OCI-LY1 (cell line): Measurements from ENCODE around the gene C13orf46.

ENCODE experiments used
- H2AFZ ChIP-seq: fragments of 200-600 bp; sonication (generic), shearing (Covaris generic); 2 replicates; pipeline ENCODE4 v1.6.0; 2014; ENCODE audit warnings: antibody characterized with exemption, mild to moderate bottlenecking, low read length
- H3F3A ChIP-seq: fragments of 200-600 bp; sonication (generic), shearing (Covaris generic); 2 replicates; pipeline ENCODE4 v1.6.0; 2014; ENCODE audit warnings: mild to moderate bottlenecking, antibody characterized with exemption, low read length, moderate library complexity; ENCODE audit not compliant: insufficient read depth
- H3K27ac ChIP-seq: fragments of 200-600 bp; sonication (generic); 2 replicates; pipeline ENCODE4 v1.5.1; 2014; ENCODE audit warnings: low read length, mixed run types, mild to moderate bottlenecking, low read depth; ENCODE audit not compliant: poor library complexity, severe bottlenecking
- H3K27me3 ChIP-seq: fragments of 200-600 bp; sonication (generic); 2 replicates; pipeline ENCODE4 v1.6.0; 2014; ENCODE audit warnings: antibody characterized with exemption, mild to moderate bottlenecking, low read length, moderate library complexity; ENCODE audit not compliant: insufficient read depth
- H3K36me3 ChIP-seq: fragments of 200-600 bp; sonication (generic); 2 replicates; pipeline ENCODE4 v1.6.1; 2014; ENCODE audit warnings: mild to moderate bottlenecking, antibody characterized with exemption, low read length, moderate library complexity, mixed read lengths; ENCODE audit not compliant: insufficient read depth
- H3K4me1 ChIP-seq: fragments of 200-600 bp; sonication (generic); 2 replicates; pipeline ENCODE4 v1.5.1; 2014; ENCODE audit warnings: mild to moderate bottlenecking, low read length, moderate library complexity; ENCODE audit not compliant: insufficient read depth, severe bottlenecking
- H3K4me2 ChIP-seq: fragments of 200-600 bp; sonication (generic), shearing (Covaris generic); 2 replicates; pipeline ENCODE4 v1.6.1; 2014; ENCODE audit warnings: low read length
- H3K4me3 ChIP-seq: fragments of 200-600 bp; sonication (generic); 2 replicates; pipeline ENCODE4 v1.5.1; 2014; ENCODE audit warnings: low read length, low read depth, mild to moderate bottlenecking, mixed read lengths; ENCODE audit not compliant: poor library complexity, severe bottlenecking
- H3K79me2 ChIP-seq: fragments of 200-600 bp; shearing (Covaris generic); 2 replicates; pipeline ENCODE4 v1.6.1; 2016; ENCODE audit warnings: mixed run types, low read length, mixed read lengths; ENCODE audit not compliant: insufficient read depth
- H3K9ac ChIP-seq: fragments of 200-600 bp; sonication (generic), shearing (Covaris generic); 2 replicates; pipeline ENCODE4 v1.6.1; 2014; ENCODE audit warnings: mild to moderate bottlenecking, low read length, mixed read lengths
- H3K9me2 ChIP-seq: fragments of 200-600 bp; sonication (generic), shearing (Covaris generic); 2 replicates; pipeline ENCODE4 v1.6.1; 2014; ENCODE audit warnings: low read depth, mild to moderate bottlenecking, low read length, mixed read lengths
- H3K9me3 ChIP-seq: fragments of 200-600 bp; shearing (Covaris generic); 2 replicates; pipeline ENCODE4 v1.6.1; 2014; ENCODE audit warnings: low read length, mixed read lengths
- H4K20me1 ChIP-seq: fragments of 200-600 bp; sonication (generic), shearing (Covaris generic); 2 replicates; pipeline ENCODE4 v1.6.0; 2016; ENCODE audit warnings: mild to moderate bottlenecking, low read length; ENCODE audit not compliant: insufficient read depth
- EZH2 ChIP-seq: fragments of 200-600 bp; sonication (generic), shearing (Covaris generic); IDR thresholded peaks from 2 replicates; pipeline ENCODE4 v1.8.0; 2017; ENCODE audit warnings: borderline replicate concordance, mixed run types, mild to moderate bottlenecking, antibody characterized with exemption, low read length, moderate library complexity, mixed read lengths
- TF ChIP-seq, protein P1 (sequence below): fragments of 200-600 bp; sonication (generic), shearing (Covaris generic); IDR thresholded peaks from 2 replicates; pipeline ENCODE4 v1.5.1; 2017; ENCODE audit warnings: mild to moderate bottlenecking, antibody characterized with exemption, low read length, moderate library complexity, mixed read lengths

The C13orf46 gene

DNA sequence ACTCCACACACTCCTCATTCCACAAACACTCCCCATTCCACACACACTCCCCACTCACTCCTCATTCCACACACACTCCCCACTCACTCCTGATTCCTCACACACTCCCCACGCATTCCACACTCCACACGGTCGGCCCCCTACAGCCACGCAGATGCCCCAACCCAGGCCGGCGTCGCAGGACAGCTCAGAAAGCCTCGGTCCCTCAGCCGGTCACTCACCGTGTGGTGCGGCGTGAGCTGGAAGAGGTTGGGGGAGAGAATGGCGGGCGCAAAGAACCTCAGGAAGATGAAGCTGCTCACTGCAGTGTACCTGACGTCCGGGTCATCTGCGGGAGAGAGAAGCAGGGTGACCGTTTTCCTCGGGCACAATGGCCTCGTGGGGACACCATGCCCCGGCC is 39.0 kb upstream of the C13orf46 start:
- Histone ChIP-seq H4K20me1 (no peaks in the 10 kb centered on the region), H3K79me2 (no peaks in the 10 kb centered on the region), H3K4me2 (no peak overlapping the region), H3K4me3 (no peak overlapping the region), H3F3A (peaks cover 4% of the 10 kb centered on the region; the same call in 1 of the 2 replicates), H3K9me3 (no peaks in the 10 kb centered on the region), H3K9me2 (no peaks in the 10 kb centered on the region), H3K27ac (no peak overlapping the region), H3K9ac (no peak overlapping the region), H3K27me3 (no peaks in the 10 kb centered on the region), H3K4me1 (no peaks in the 10 kb centered on the region), H3K36me3 (peaks cover 80% of the 10 kb centered on the region), H2AFZ (no peak overlapping the region)
- TF ChIP-seq, protein P1, sequence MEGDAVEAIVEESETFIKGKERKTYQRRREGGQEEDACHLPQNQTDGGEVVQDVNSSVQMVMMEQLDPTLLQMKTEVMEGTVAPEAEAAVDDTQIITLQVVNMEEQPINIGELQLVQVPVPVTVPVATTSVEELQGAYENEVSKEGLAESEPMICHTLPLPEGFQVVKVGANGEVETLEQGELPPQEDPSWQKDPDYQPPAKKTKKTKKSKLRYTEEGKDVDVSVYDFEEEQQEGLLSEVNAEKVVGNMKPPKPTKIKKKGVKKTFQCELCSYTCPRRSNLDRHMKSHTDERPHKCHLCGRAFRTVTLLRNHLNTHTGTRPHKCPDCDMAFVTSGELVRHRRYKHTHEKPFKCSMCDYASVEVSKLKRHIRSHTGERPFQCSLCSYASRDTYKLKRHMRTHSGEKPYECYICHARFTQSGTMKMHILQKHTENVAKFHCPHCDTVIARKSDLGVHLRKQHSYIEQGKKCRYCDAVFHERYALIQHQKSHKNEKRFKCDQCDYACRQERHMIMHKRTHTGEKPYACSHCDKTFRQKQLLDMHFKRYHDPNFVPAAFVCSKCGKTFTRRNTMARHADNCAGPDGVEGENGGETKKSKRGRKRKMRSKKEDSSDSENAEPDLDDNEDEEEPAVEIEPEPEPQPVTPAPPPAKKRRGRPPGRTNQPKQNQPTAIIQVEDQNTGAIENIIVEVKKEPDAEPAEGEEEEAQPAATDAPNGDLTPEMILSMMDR = no peak

DNA sequence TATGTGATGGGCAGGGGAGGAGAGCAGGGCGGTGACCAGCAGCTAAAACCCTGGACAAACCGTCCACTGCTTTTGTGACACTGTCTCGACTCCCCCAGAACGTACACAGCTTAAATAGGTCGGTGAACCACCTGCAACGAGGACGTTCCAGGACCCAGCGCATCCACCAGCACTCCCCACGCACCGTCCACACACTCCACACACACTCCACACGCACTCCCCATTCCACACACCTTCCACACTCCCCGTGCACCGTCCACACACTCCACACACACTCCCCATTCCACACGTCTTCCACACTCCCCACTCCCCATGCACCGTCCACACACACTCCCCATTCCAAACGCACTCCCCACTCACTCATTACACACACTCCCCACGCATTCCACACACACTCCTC is 38.3 kb upstream of the C13orf46 start:
- H4K20me1 ChIP-seq = no peaks in the 10 kb centered on the region
- H3K27me3 ChIP-seq = no peaks in the 10 kb centered on the region
- TF ChIP-seq, protein P1 = no peak
- no peak for TF ChIP-seq EZH2
- H2AFZ ChIP-seq = no peak overlapping the region
- no peaks in the 10 kb centered on the region for H3K79me2 ChIP-seq
- no peaks in the 10 kb centered on the region for H3K9me2 ChIP-seq
- no peak overlapping the region for H3K4me3 ChIP-seq
- H3K9me3 ChIP-seq = no peaks in the 10 kb centered on the region
- no peak overlapping the region for H3K4me2 ChIP-seq
- no peaks in the 10 kb centered on the region for H3K4me1 ChIP-seq
- H3K36me3 ChIP-seq = peaks cover 73% of the 10 kb centered on the region
- no peak overlapping the region for H3K9ac ChIP-seq
- H3K27ac ChIP-seq = no peak overlapping the region
- peaks cover 4% of the 10 kb centered on the region; the same call in 1 of the 2 replicates for H3F3A ChIP-seq

- no peaks in the 10 kb centered on the region for H3K4me1 ChIP-seq
- no peak overlapping the region for H3K4me3 ChIP-seq
- H3K27ac ChIP-seq = no peak overlapping the region
- H3K9ac ChIP-seq = no peak overlapping the region
- no peak for TF ChIP-seq EZH2
- TF ChIP-seq, protein P1 = no peak
- H2AFZ ChIP-seq = no peak overlapping the region
- no peak overlapping the region for H3K4me2 ChIP-seq
- H3K36me3 ChIP-seq = peaks cover 63% of the 10 kb centered on the region
- H4K20me1 ChIP-seq = no peaks in the 10 kb centered on the region
- no peaks in the 10 kb centered on the region for H3K9me3 ChIP-seq
- peaks cover 4% of the 10 kb centered on the region; the same call in 1 of the 2 replicates for H3F3A ChIP-seq
- H3K79me2 ChIP-seq = no peaks in the 10 kb centered on the region
- H3K27me3 ChIP-seq = no peaks in the 10 kb centered on the region
- H3K9me2 ChIP-seq = no peaks in the 10 kb centered on the region
These were observed 37.4 kb upstream of the C13orf46 start for GRCh38 chr13:114011226-114011625.
